ENCODE measurements around the gene RNASEH2B. TPM values are rescaled to one million over a fixed set of nuclear protein-coding genes. Genes with fewer than 3 reads are reported as not detected.

The RNASEH2B gene
- polyA plus RNA-seq, 3 donors = 30.9 to 71.5 (median 65.9) TPM

GRCh38 chr13:50918567-50918966 is 9.0 kb downstream of the RNASEH2B start:
- H3K27ac Mint-ChIP-seq = peak overlapping the region; percentile 12 to 88 (median 81)
- peaks cover 0 to 16% of the 10 kb centered on the region in 2 donors for H3K36me3 ChIP-seq (replicated peaks in 1 of 2; ENCODE audit: control insufficient read depth in 1 of 2, insufficient read depth in 2 of 2, low read length in 2 of 2)
- peaks cover 75% of the 10 kb centered on the region for H3K4me1 Mint-ChIP-seq
- no peaks in the 10 kb centered on the region for H3K27me3 Mint-ChIP-seq (ENCODE audit: low read depth in 3 of 3)
- peaks cover 6 to 19% of the 10 kb centered on the region in 2 donors for H3K9me3 ChIP-seq (replicated peaks in 1 of 2; ENCODE audit: control insufficient read depth in 1 of 2, insufficient read depth in 1 of 2, low read length in 2 of 2)
- intact Hi-C loops (cut with micrococcal nuclease) = loop anchor here (5.0 to 10.0 kb wide), 4 partner anchors 204 to 921 kb away; partner anchors contain the start of gene TRIM13 (in 1 of the 2)
- no peak overlapping the region for H3K9ac ChIP-seq (ENCODE audit: insufficient read depth, low read length, poor library complexity, severe bottlenecking)
- no CpG with 5 or more reads among the region's 3 CpGs for WGBS (ENCODE audit: insufficient coverage)
- no peak overlapping the region for H2AFZ ChIP-seq (ENCODE audit: insufficient read depth, low read depth, low read length, poor library complexity, severe bottlenecking)
- no peak for DNase-seq
- peaks cover 74 to 85% of the 10 kb centered on the region in 2 donors for H3K4me1 ChIP-seq (ENCODE audit: control insufficient read depth in 1 of 2, insufficient read depth in 2 of 2, low read length in 2 of 2)
- H3K36me3 Mint-ChIP-seq = peaks cover 15 to 16% of the 10 kb centered on the region in 2 donors
- H3K27ac ChIP-seq (ENCODE audit: low read depth in 1 of 2, low read length in 2 of 2) = peak overlapping the region in 1 of 2 donors; percentile 71
- no peak for TF ChIP-seq CTCF (IDR thresholded peaks at IDR 0.05)
- peak overlapping the region; percentile 4 for H3K4me2 ChIP-seq (replicated peaks; ENCODE audit: extremely low read depth, low read length, poor library complexity, severe bottlenecking)
- H3K4me3 ChIP-seq (replicated peaks in 1 of 3; ENCODE audit: low read depth in 2 of 3, low read length in 3 of 3) = peak overlapping the region in 1 of 3 experiments; percentile 31
- peaks cover 13 to 19% (median 17%) of the 10 kb centered on the region in 7 donors for H3K9me3 Mint-ChIP-seq
- peak overlapping the region in 1 of 2 donors; percentile 27 for H3K4me3 Mint-ChIP-seq
- no peaks in the 10 kb centered on the region for H3K27me3 ChIP-seq (ENCODE audit: control insufficient read depth in 2 of 2, insufficient read depth in 2 of 2, low read length in 2 of 2)
- H3K79me2 ChIP-seq (ENCODE audit: insufficient read depth, low read length) = peaks cover 98% of the 10 kb centered on the region
- no peaks in the 10 kb centered on the region for H4K20me1 ChIP-seq (ENCODE audit: insufficient read depth, low read length)

GRCh38 chr13:50919277-50919676 is 9.7 kb downstream of the RNASEH2B start:
- no peak overlapping the region for H3K4me3 Mint-ChIP-seq
- Histone ChIP-seq H3K4me3 (replicated peaks in 1 of 3; ENCODE audit: low read depth in 2 of 3, low read length in 3 of 3) (peak overlapping the region in 1 of 3 experiments; percentile 9), H3K4me1 (ENCODE audit: control insufficient read depth in 1 of 2, insufficient read depth in 2 of 2, low read length in 2 of 2) (peaks cover 72 to 81% of the 10 kb centered on the region in 2 donors), H3K9me3 (replicated peaks in 1 of 2; ENCODE audit: control insufficient read depth in 1 of 2, insufficient read depth in 1 of 2, low read length in 2 of 2) (peaks cover 6 to 26% of the 10 kb centered on the region in 2 donors), H2AFZ (ENCODE audit: insufficient read depth, low read depth, low read length, poor library complexity, severe bottlenecking) (no peak overlapping the region), H3K4me2 (replicated peaks; ENCODE audit: extremely low read depth, low read length, poor library complexity, severe bottlenecking) (peak overlapping the region; percentile 4), H3K79me2 (ENCODE audit: insufficient read depth, low read length) (peaks cover 98% of the 10 kb centered on the region), H4K20me1 (ENCODE audit: insufficient read depth, low read length) (no peaks in the 10 kb centered on the region), H3K36me3 (replicated peaks in 1 of 2; ENCODE audit: control insufficient read depth in 1 of 2, insufficient read depth in 2 of 2, low read length in 2 of 2) (peaks cover 0 to 20% of the 10 kb centered on the region in 2 donors), H3K27ac (ENCODE audit: low read depth in 1 of 2, low read length in 2 of 2) (peak overlapping the region; percentile 21 to 71), H3K27me3 (ENCODE audit: control insufficient read depth in 2 of 2, insufficient read depth in 2 of 2, low read length in 2 of 2) (no peaks in the 10 kb centered on the region), H3K9ac (ENCODE audit: insufficient read depth, low read length, poor library complexity, severe bottlenecking) (no peak overlapping the region)
- WGBS (ENCODE audit: insufficient coverage) = no CpG with 5 or more reads among the region's 2 CpGs
- intact Hi-C loops (cut with micrococcal nuclease) = loop anchor here (5.0 to 10.0 kb wide), 4 partner anchors 204 to 922 kb away; partner anchors contain the start of gene TRIM13 (in 1 of the 2)
- TF ChIP-seq CTCF (IDR thresholded peaks at IDR 0.05) = no peak
- H3K36me3 Mint-ChIP-seq = peaks cover 16 to 19% of the 10 kb centered on the region in 2 donors
- H3K27ac Mint-ChIP-seq = peak overlapping the region; percentile 15 to 92 (median 81)
- H3K4me1 Mint-ChIP-seq = peaks cover 70% of the 10 kb centered on the region
- peaks cover 16 to 26% (median 24%) of the 10 kb centered on the region in 7 donors for H3K9me3 Mint-ChIP-seq
- DNase-seq = peak in 2 of 3 donors; percentile 24 to 25
- H3K27me3 Mint-ChIP-seq (ENCODE audit: low read depth in 3 of 3) = no peaks in the 10 kb centered on the region

Data from CD14-positive monocyte (primary cell).